Vagina (tissue), 2 donors: Measurements from ENCODE around the gene KRT71. TPM values are rescaled to one million over a fixed set of nuclear protein-coding genes. Genes with fewer than 3 reads are reported as not detected.
A peak's percentile ranks its signal among the peaks of the same experiment; 100 is the strongest.

Experiments used
- DNase-seq, 2 donors: peaks; one replicate each; pipeline ENCODE4 v3.0.0-alpha.2; 2017; ENCODE audit errors: extremely low spot score in 2 of 2
- H3K27ac ChIP-seq: fragments of 200-600 bp; sonication (generic); one replicate; pipeline ENCODE4 v1.5.1; 2019
- H3K27me3 ChIP-seq: fragments of 200-600 bp; sonication (generic); one replicate; pipeline ENCODE4 v1.5.1; 2019
- H3K36me3 ChIP-seq, 2 donors: fragments of 200-600 bp; sonication (generic); one replicate each; pipeline ENCODE4 v1.5.1; 2017 to 2019
- H3K4me1 ChIP-seq: fragments of 200-600 bp; sonication (generic); one replicate; pipeline ENCODE4 v1.5.1; 2019
- H3K4me3 ChIP-seq, 2 donors: fragments of 200-600 bp; sonication (generic); 1 replicate in 1 of 2; 2 replicates in 1 of 2; pipeline ENCODE4 v1.5.1; 2016 to 2019
- H3K9me3 ChIP-seq: fragments of 200-600 bp; sonication (generic); one replicate; pipeline ENCODE4 v1.5.1; 2019
- CTCF ChIP-seq, 3 experiments: fragments of 450-650 bp in 2 of 3; fragments of 200-600 bp in 1 of 3; sonication (generic) in 1 of 3; IDR thresholded peaks; one replicate each; pipeline ENCODE4 v1.5.1; 2017 to 2019; ENCODE audit warnings: antibody characterized with exemption in 3 of 3, mild to moderate bottlenecking in 2 of 3, moderate library complexity in 2 of 3
- POLR2A ChIP-seq, 2 donors: fragments of 450-650 bp; IDR thresholded peaks; one replicate each; pipeline ENCODE4 v1.6.1; 2017; ENCODE audit warnings: antibody characterized with exemption in 2 of 2, mild to moderate bottlenecking in 2 of 2, moderate library complexity in 2 of 2
- POLR2AphosphoS5 ChIP-seq, 2 donors: sonication (generic); formaldehyde crosslinking; IDR thresholded peaks; one replicate each; pipeline ENCODE4 v1.9.0; 2017; ENCODE audit warnings: antibody characterized with exemption in 2 of 2, mild to moderate bottlenecking in 2 of 2, low read depth in 1 of 2; ENCODE audit not compliant: insufficient read depth in 1 of 2
- intact Hi-C: fragments of 100-400 bp; cut with DNase I; formaldehyde crosslinking; loops from one replicate; pipeline ENCODE4 v1.15.1; 2023
- total RNA-seq: library from RNA; depleted of rRNA; stranded (reverse); fragments of >200 nt; gene quantifications from one replicate; pipeline ENCODE4 v1.2.3, GENCODE V29; 2016

The KRT71 gene
- total RNA-seq, 1 donor from 2014 or later, result not detected

- no peaks in the 10 kb centered on the region for H3K27me3 ChIP-seq
- H3K9me3 ChIP-seq, result no peaks in the 10 kb centered on the region
- H3K36me3 ChIP-seq, result no peaks in the 10 kb centered on the region
- H3K4me1 ChIP-seq, result peaks cover 24% of the 10 kb centered on the region
- TF ChIP-seq CTCF (IDR thresholded peaks at IDR 0.05) (no peak), POLR2AphosphoS5 (IDR thresholded peaks at IDR 0.05; ENCODE audit: insufficient read depth in 1 of 2, low read depth in 1 of 2) (no peak), POLR2A (IDR thresholded peaks at IDR 0.05) (no peak)
- DNase-seq, result peak; percentile 77 to 80
- H3K27ac ChIP-seq, result no peak overlapping the region
- intact Hi-C loops, result no loop called here
- H3K4me3 ChIP-seq, result no peak overlapping the region
Observed at GRCh38 chr12:52527121-52527800, 25.7 kb downstream of the KRT71 start.

DNA sequence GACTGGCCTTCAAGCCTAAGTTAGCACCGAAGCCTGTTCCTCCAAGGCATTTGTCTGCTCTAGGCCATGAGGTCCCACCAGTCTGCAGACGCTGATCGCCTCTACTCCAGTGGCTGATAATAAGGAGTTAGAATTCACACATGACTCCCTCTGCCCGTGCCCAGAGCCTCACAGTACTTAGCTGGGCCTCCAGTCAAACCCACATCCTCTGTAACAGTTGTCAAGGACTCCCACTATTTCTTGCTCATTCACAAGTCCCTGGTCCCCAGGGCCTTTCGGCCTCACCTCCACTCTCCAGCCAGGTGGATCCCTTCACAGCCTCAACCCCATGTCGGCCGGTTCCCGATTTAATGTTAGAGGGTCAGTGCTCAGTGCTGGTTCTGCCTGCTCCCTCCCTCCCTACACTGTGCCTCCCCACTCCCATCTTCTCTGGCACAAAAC, 26.4 kb downstream of the KRT71 start:
- TF ChIP-seq CTCF (IDR thresholded peaks at IDR 0.05), result no peak
- no peak for TF ChIP-seq POLR2AphosphoS5 (IDR thresholded peaks at IDR 0.05; ENCODE audit: insufficient read depth in 1 of 2, low read depth in 1 of 2)
- no peak for TF ChIP-seq POLR2A (IDR thresholded peaks at IDR 0.05)
- peaks cover 24% of the 10 kb centered on the region for H3K4me1 ChIP-seq
- H3K27me3 ChIP-seq, result no peaks in the 10 kb centered on the region
- intact Hi-C loops, result no loop called here
- no peaks in the 10 kb centered on the region for H3K9me3 ChIP-seq
- H3K36me3 ChIP-seq, result no peaks in the 10 kb centered on the region
- peak in 1 of 2 donors; percentile 79 for DNase-seq
- no peak overlapping the region for H3K4me3 ChIP-seq
- no peak overlapping the region for H3K27ac ChIP-seq

- TF ChIP-seq CTCF (IDR thresholded peaks at IDR 0.05) (no peak), POLR2AphosphoS5 (IDR thresholded peaks at IDR 0.05; ENCODE audit: insufficient read depth in 1 of 2, low read depth in 1 of 2) (no peak), POLR2A (IDR thresholded peaks at IDR 0.05) (no peak)
- Histone ChIP-seq H3K4me1 (peaks cover 24% of the 10 kb centered on the region), H3K27ac (peak overlapping the region; percentile 44), H3K4me3 (no peak overlapping the region), H3K9me3 (no peaks in the 10 kb centered on the region), H3K36me3 (no peaks in the 10 kb centered on the region), H3K27me3 (no peaks in the 10 kb centered on the region)
- DNase-seq, result peak; percentile 83 to 85
- intact Hi-C loops, result no loop called here
Observed at GRCh38 chr12:52525661-52526499, 27.1 kb downstream of the KRT71 start.

DNA sequence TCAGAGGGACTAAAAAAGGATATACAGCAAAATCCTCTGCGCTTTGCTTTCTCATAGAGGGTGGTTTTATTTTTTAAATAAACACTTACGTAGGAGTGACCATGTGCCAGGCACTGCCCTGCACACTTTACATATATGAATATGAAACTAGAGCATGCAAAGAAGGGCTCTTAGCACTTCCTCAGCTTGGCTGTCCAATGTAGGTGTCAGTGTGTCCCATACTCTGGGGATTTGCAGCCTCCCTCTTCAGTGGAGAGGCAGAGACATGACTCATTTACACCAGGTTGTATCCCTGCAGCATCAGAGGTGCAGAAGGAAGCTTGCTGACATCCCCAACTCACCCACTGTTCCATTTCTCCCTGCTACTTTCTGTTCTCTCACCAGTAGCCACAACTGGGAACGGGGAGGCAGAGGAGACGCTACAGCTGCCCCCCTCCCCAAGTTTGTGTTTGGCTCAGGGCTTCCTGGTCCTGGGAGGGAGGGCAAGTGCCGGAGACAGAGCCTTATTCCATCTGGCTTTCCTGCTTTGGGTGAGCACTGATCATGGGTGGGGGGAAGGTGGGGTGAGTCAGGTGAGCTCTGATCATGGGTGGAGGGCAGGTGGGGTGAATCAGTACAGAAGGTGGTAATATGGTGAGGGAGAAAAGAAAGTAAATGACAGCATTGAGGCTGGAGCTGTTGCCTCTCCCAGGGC, 27.9 kb downstream of the KRT71 start:
- H3K27me3 ChIP-seq, result no peaks in the 10 kb centered on the region
- H3K4me1 ChIP-seq, result peaks cover 24% of the 10 kb centered on the region
- H3K36me3 ChIP-seq, result no peaks in the 10 kb centered on the region
- peak overlapping the region; percentile 44 for H3K27ac ChIP-seq
- intact Hi-C loops, result no loop called here
- no peak overlapping the region for H3K4me3 ChIP-seq
- DNase-seq, result peak in 1 of 2 donors; percentile 88
- H3K9me3 ChIP-seq, result no peaks in the 10 kb centered on the region
- TF ChIP-seq POLR2A (IDR thresholded peaks at IDR 0.05) (no peak), POLR2AphosphoS5 (IDR thresholded peaks at IDR 0.05; ENCODE audit: insufficient read depth in 1 of 2, low read depth in 1 of 2) (no peak), CTCF (IDR thresholded peaks at IDR 0.05) (no peak)
